Measurements from ENCODE around the gene EIF4EBP3. TPM values are rescaled to one million over a fixed set of nuclear protein-coding genes. Genes with fewer than 3 reads are reported as not detected.

The EIF4EBP3 gene
- total and polyA plus RNA-seq, 9 of the 15 experiments (the other 6 are each of a cell fraction or from before 2014, with no cell fraction given) = 1.3 to 7.5 (median 3.8) TPM

DNA sequence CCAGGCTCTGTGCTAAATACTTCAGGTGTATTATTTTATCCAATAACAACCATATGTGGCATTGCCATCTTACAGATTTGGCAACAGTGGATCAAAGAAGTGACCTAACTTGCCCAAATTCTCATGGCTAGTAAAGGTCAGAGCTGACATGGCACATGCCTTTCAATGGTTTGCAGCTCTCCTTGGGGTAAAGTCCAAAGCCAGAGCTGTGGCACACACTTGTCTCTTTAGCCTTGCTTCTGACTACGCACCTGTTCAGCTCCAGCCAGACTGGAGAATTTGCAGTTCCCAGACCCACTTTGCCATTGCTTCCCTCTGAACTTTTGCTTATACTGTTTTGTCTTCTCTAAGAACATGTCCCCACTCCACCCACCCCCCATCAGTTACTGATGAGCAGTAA lies 23.0 kb downstream of the EIF4EBP3 start:
- ChIA-PET POLR2A (interaction anchor here (0.9 to 2.2 kb wide), 4 partner anchors 10 to 68 kb away, joined by 3 to 8 read pairs (median 4); no protein-coding TSS in a partner anchor), CTCF (ENCODE audit: low intra/inter-chr PET ratio) (no interaction called here)
- Histone ChIP-seq H3K79me2 (ENCODE audit: control insufficient read depth, insufficient read depth, low read length) (peaks cover 17% of the 10 kb centered on the region), H3K4me1 (replicated peaks in 1 of 2; ENCODE audit: control insufficient read depth in 2 of 2, insufficient read depth in 2 of 2, low read length in 2 of 2) (peaks cover 21 to 34% of the 10 kb centered on the region in 2 experiments; a peak in 4 of 5 replicates), H4K20me1 (replicated peaks; ENCODE audit: control insufficient read depth, insufficient read depth, low read length) (no peaks in the 10 kb centered on the region), H3K9me1 (ENCODE audit: control insufficient read depth, insufficient read depth, low read length) (no peaks in the 10 kb centered on the region), H3K27ac (ENCODE audit: extremely low read depth, low read depth, low read length) (no peak overlapping the region), H3K4me3 (no peak overlapping the region), H3K9ac (ENCODE audit: insufficient read depth in 1 of 2, low read depth in 2 of 2, low read length in 2 of 2) (no peak overlapping the region; a peak in 1 of 4 replicates), H2AFZ (ENCODE audit: low read depth, low read length) (no peak overlapping the region), H3K9me3 (replicated peaks; ENCODE audit: control insufficient read depth, insufficient read depth, low read depth, low read length) (no peaks in the 10 kb centered on the region), H3K4me2 (ENCODE audit: insufficient read depth, low read length) (no peak overlapping the region), H3K36me3 (ENCODE audit: control insufficient read depth, insufficient read depth, low read length) (peaks cover 37% of the 10 kb centered on the region), H3K27me3 (ENCODE audit: control insufficient read depth in 2 of 2, insufficient read depth in 2 of 2, low read length in 2 of 2) (no peaks in the 10 kb centered on the region)
- WGBS (ENCODE audit: insufficient coverage, low coverage, missing lambda C conversion rate) = 100% methylated on average over 1 of the region's 1 CpG
- intact Hi-C loops (cut with micrococcal nuclease) (no loop called here), in situ Hi-C loops (cut with MboI) (no loop called here)
- ATAC-seq (no peak), FAIRE-seq (no peak), DNase-seq (ENCODE audit: extremely low read depth in 1 of 4, low spot score in 3 of 4) (no peak)
- TF ChIP-seq ZNF644 (tag; IDR thresholded peaks at IDR 0.05; ENCODE audit: low read depth) = no peak
- TF ChIP-seq HDGF (IDR thresholded peaks at IDR 0.05) = no peak
- no peak for TF ChIP-seq PRMT5 (CRISPR knock-in tag; IDR thresholded peaks at IDR 0.05)
- TF ChIP-seq HLTF (IDR thresholded peaks at IDR 0.05) = no peak
- TF ChIP-seq CHD2 (IDR thresholded peaks at IDR 0.05; ENCODE audit: low read depth, low read length) = no peak
- TF ChIP-seq KLF10 (CRISPR knock-in tag; IDR thresholded peaks at IDR 0.05) = no peak
- no peak for TF ChIP-seq NCOA1 (IDR thresholded peaks at IDR 0.05; ENCODE audit: low read depth)
- no peak for TF ChIP-seq NFRKB (IDR thresholded peaks at IDR 0.05; ENCODE audit: low read depth)
- no peak for TF ChIP-seq MAFG (tag; conservative IDR thresholded peaks at IDR 0.05)
- TF ChIP-seq RAD21 (CRISPR knock-in tag; conservative IDR thresholded peaks at IDR 0.05 in 1 of 2, IDR thresholded peaks at IDR 0.05 in 1 of 2) = no peak
- TF ChIP-seq CEBPB (tag; IDR thresholded peaks at IDR 0.05) = no peak
- TF ChIP-seq, protein P1, sequence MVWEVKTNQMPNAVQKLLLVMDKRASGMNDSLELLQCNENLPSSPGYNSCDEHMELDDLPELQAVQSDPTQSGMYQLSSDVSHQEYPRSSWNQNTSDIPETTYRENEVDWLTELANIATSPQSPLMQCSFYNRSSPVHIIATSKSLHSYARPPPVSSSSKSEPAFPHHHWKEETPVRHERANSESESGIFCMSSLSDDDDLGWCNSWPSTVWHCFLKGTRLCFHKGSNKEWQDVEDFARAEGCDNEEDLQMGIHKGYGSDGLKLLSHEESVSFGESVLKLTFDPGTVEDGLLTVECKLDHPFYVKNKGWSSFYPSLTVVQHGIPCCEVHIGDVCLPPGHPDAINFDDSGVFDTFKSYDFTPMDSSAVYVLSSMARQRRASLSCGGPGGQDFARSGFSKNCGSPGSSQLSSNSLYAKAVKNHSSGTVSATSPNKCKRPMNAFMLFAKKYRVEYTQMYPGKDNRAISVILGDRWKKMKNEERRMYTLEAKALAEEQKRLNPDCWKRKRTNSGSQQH (CRISPR knock-in tag; IDR thresholded peaks at IDR 0.05) = no peak
- TF ChIP-seq ZNF507 (tag; conservative IDR thresholded peaks at IDR 0.05) = no peak
- TF ChIP-seq DMBX1 (CRISPR knock-in tag; IDR thresholded peaks at IDR 0.05; ENCODE audit: borderline replicate concordance) = no peak
- no peak for TF ChIP-seq STAG1 (CRISPR knock-in tag; IDR thresholded peaks at IDR 0.05; ENCODE audit: borderline replicate concordance)
- TF ChIP-seq, protein P2, sequence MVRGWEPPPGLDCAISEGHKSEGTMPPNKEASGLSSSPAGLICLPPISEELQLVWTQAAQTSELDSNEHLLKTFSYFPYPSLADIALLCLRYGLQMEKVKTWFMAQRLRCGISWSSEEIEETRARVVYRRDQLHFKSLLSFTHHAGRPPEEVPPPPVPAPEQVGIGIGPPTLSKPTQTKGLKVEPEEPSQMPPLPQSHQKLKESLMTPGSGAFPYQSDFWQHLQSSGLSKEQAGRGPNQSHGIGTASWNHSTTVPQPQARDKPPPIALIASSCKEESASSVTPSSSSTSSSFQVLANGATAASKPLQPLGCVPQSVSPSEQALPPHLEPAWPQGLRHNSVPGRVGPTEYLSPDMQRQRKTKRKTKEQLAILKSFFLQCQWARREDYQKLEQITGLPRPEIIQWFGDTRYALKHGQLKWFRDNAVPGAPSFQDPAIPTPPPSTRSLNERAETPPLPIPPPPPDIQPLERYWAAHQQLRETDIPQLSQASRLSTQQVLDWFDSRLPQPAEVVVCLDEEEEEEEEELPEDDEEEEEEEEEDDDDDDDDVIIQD (CRISPR knock-in tag; IDR thresholded peaks at IDR 0.05) = no peak
- TF ChIP-seq, protein P3, sequence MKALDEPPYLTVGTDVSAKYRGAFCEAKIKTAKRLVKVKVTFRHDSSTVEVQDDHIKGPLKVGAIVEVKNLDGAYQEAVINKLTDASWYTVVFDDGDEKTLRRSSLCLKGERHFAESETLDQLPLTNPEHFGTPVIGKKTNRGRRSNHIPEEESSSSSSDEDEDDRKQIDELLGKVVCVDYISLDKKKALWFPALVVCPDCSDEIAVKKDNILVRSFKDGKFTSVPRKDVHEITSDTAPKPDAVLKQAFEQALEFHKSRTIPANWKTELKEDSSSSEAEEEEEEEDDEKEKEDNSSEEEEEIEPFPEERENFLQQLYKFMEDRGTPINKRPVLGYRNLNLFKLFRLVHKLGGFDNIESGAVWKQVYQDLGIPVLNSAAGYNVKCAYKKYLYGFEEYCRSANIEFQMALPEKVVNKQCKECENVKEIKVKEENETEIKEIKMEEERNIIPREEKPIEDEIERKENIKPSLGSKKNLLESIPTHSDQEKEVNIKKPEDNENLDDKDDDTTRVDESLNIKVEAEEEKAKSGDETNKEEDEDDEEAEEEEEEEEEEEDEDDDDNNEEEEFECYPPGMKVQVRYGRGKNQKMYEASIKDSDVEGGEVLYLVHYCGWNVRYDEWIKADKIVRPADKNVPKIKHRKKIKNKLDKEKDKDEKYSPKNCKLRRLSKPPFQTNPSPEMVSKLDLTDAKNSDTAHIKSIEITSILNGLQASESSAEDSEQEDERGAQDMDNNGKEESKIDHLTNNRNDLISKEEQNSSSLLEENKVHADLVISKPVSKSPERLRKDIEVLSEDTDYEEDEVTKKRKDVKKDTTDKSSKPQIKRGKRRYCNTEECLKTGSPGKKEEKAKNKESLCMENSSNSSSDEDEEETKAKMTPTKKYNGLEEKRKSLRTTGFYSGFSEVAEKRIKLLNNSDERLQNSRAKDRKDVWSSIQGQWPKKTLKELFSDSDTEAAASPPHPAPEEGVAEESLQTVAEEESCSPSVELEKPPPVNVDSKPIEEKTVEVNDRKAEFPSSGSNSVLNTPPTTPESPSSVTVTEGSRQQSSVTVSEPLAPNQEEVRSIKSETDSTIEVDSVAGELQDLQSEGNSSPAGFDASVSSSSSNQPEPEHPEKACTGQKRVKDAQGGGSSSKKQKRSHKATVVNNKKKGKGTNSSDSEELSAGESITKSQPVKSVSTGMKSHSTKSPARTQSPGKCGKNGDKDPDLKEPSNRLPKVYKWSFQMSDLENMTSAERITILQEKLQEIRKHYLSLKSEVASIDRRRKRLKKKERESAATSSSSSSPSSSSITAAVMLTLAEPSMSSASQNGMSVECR (CRISPR knock-in tag; IDR thresholded peaks at IDR 0.05) = no peak
- no TSS peak for BruUV-seq (replicated peaks)
